Measurements from ENCODE around the gene EFEMP1. TPM values are rescaled to one million over a fixed set of nuclear protein-coding genes. Genes with fewer than 3 reads are reported as not detected.

The EFEMP1 gene
- total RNA-seq, 2 experiments from 2014 or later, result not detected

- Mint-ChIP-seq H3K4me1 (no peaks in the 10 kb centered on the region), H3K4me3 (no peak overlapping the region), H3K27me3 (peaks cover 2% of the 10 kb centered on the region), H3K27ac (no peak overlapping the region), H3K36me3 (ENCODE audit: low read depth) (no peaks in the 10 kb centered on the region), H3K9me3 (ENCODE audit: low read depth) (no peaks in the 10 kb centered on the region)
- intact Hi-C loops (cut with DNase I, micrococcal nuclease), result no loop called here
- ATAC-seq, result no peak
- DNase-seq, result no peak
- POLR2A ChIA-PET, result no interaction called here
- CTCF ChIA-PET, result no interaction called here
These were observed 47.0 kb downstream of the EFEMP1 start for GRCh38 chr2:55876429-55877086.

GRCh38 chr2:55875434-55876135 is 48.0 kb downstream of the EFEMP1 start:
- Mint-ChIP-seq H3K36me3 (ENCODE audit: low read depth) (no peaks in the 10 kb centered on the region), H3K4me3 (no peak overlapping the region), H3K9me3 (ENCODE audit: low read depth) (no peaks in the 10 kb centered on the region), H3K27me3 (peaks cover 2% of the 10 kb centered on the region), H3K27ac (no peak overlapping the region), H3K4me1 (no peaks in the 10 kb centered on the region)
- ATAC-seq (no peak), DNase-seq (no peak)
- CTCF ChIA-PET, result interaction anchor here (0.6 to 1.1 kb wide), 2 partner anchors 20 to 157 kb away, joined by 3 read pairs; no protein-coding TSS in a partner anchor
- intact Hi-C loops (cut with DNase I, micrococcal nuclease), result no loop called here
- POLR2A ChIA-PET, result no interaction called here

GRCh38 chr2:55874338-55874737 is 49.2 kb downstream of the EFEMP1 start:
- no peaks in the 10 kb centered on the region for H3K4me1 Mint-ChIP-seq
- ATAC-seq, result no peak
- no peak for DNase-seq
- no peak overlapping the region for H3K27ac Mint-ChIP-seq
- H3K9me3 Mint-ChIP-seq (ENCODE audit: low read depth), result no peaks in the 10 kb centered on the region
- H3K4me3 Mint-ChIP-seq, result no peak overlapping the region
- CTCF ChIA-PET, result interaction anchor here (1.0 to 1.1 kb wide), 2 partner anchors 13 to 155 kb away, joined by 3 to 4 read pairs; no protein-coding TSS in a partner anchor
- H3K36me3 Mint-ChIP-seq (ENCODE audit: low read depth), result no peaks in the 10 kb centered on the region
- POLR2A ChIA-PET, result no interaction called here
- peaks cover 2% of the 10 kb centered on the region for H3K27me3 Mint-ChIP-seq
- intact Hi-C loops (cut with DNase I, micrococcal nuclease), result no loop called here

DNA sequence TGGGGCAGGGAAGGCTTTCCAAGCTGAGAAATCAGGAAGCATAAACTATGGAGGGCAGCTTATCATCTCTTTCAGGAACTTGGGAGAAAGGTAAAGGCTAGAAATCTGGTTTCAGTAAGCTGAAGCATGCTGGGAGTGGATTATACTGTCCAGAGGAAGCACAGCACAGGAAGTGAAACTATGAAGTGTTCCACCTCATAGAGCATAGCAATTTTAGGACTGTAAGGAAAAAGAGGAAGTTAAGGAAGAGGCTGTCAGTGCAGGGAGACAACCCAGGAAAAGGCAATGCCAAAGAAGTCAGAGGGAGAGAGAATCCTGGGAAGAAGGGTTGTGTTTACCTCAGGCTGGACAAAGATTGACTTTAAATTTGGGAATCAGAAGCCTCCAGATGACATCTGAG is 51.9 kb downstream of the EFEMP1 start:
- POLR2A ChIA-PET, result no interaction called here
- Mint-ChIP-seq H3K9me3 (ENCODE audit: low read depth) (no peaks in the 10 kb centered on the region), H3K36me3 (ENCODE audit: low read depth) (no peaks in the 10 kb centered on the region), H3K27me3 (no peaks in the 10 kb centered on the region), H3K4me3 (no peak overlapping the region), H3K4me1 (no peaks in the 10 kb centered on the region), H3K27ac (no peak overlapping the region)
- intact Hi-C loops (cut with DNase I, micrococcal nuclease), result no loop called here
- ATAC-seq (no peak), DNase-seq (no peak)
- CTCF ChIA-PET, result no interaction called here

- H3K27me3 Mint-ChIP-seq, result no peaks in the 10 kb centered on the region
- intact Hi-C loops (cut with DNase I, micrococcal nuclease), result no loop called here
- H3K4me3 Mint-ChIP-seq, result no peak overlapping the region
- H3K9me3 Mint-ChIP-seq (ENCODE audit: low read depth), result no peaks in the 10 kb centered on the region
- POLR2A ChIA-PET, result no interaction called here
- CTCF ChIA-PET, result no interaction called here
- H3K27ac Mint-ChIP-seq, result no peak overlapping the region
- H3K4me1 Mint-ChIP-seq, result no peaks in the 10 kb centered on the region
- DNase-seq (no peak), ATAC-seq (no peak)
- no peaks in the 10 kb centered on the region for H3K36me3 Mint-ChIP-seq (ENCODE audit: low read depth)
These were observed 53.8 kb downstream of the EFEMP1 start for GRCh38 chr2:55869637-55870325.

DNA sequence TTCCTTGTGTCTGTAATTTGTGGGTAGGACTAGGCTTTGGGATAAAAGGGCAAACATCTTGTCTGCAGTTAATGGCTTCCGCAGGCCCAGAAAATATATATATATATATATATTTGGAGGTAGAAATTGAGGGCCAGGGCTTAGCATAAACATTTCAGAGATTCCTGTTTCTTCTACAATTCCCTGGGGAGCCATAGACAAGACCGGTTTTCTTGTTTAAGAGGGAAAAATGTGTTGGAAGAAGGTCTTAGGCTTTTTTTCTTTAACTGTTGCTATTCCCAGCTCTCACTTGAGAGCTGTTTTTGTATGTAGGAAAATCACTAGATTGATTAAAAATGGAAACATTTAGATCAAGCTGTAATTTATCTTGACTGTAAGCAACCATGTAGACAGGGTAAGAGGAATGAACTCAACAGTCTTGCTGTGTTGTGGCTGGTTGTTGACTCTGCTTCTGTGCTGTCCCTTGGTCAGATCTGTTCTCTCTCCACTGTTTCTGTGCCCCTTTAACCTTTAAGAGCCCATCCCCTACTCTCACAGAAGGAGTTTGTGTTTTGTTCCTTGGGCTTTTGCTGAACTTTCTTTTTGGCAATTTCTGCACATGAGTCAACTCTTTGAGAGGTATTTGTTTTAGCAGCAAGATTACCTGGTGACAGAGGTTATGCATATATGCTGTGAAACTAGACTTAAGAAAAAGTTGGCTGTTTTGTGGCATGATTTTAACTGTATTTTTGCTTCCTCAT is 58.3 kb downstream of the EFEMP1 start:
- no peaks in the 10 kb centered on the region for H3K4me1 Mint-ChIP-seq
- ChIA-PET POLR2A (no interaction called here), CTCF (no interaction called here)
- no peak for ATAC-seq
- no peak overlapping the region for H3K27ac Mint-ChIP-seq
- H3K36me3 Mint-ChIP-seq (ENCODE audit: low read depth), result no peaks in the 10 kb centered on the region
- DNase-seq, result no peak
- intact Hi-C loops (cut with DNase I, micrococcal nuclease), result no loop called here
- H3K27me3 Mint-ChIP-seq, result no peaks in the 10 kb centered on the region
- H3K9me3 Mint-ChIP-seq (ENCODE audit: low read depth), result no peaks in the 10 kb centered on the region
- H3K4me3 Mint-ChIP-seq, result no peak overlapping the region

DNA sequence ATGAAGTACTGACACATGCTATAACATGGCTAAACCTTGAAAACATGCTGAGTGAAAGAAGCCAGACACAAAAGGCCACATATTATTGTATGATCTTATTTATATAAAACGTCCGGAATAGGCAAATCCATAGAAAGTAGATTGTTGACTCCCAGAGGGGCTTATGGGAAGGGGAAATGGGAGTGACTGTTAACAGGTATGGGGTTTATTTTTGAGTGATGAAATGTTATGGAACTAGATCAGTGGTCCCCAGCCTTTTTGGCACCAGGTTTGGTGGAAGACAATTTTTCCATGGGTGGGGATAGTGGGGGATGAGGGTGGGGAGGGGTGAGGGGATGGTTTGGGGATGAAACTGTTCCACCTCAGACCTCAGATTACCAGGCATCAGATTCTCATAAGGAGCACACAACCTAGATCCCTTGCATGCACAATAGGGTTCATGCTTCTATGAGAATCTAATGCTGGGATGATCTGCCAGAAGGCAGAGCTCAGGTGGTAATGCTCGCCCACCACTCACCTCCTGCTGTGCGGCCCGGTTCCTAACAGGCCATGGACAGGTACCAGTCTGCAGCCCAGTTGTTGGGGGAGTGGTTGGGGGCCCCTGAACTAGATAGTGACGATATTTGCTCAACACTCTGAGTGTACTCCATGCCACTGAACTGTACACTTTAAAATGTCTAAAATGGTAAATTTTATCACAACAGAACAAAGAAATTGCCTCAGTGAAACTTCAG is 59.1 kb downstream of the EFEMP1 start:
- ATAC-seq (no peak), DNase-seq (no peak)
- Mint-ChIP-seq H3K4me1 (no peaks in the 10 kb centered on the region), H3K4me3 (no peak overlapping the region), H3K27ac (no peak overlapping the region), H3K9me3 (ENCODE audit: low read depth) (no peaks in the 10 kb centered on the region), H3K36me3 (ENCODE audit: low read depth) (no peaks in the 10 kb centered on the region), H3K27me3 (no peaks in the 10 kb centered on the region)
- intact Hi-C loops (cut with DNase I, micrococcal nuclease), result no loop called here
- ChIA-PET POLR2A (no interaction called here), CTCF (no interaction called here)

- H3K27me3 Mint-ChIP-seq, result no peaks in the 10 kb centered on the region
- DNase-seq (no peak), ATAC-seq (no peak)
- no peaks in the 10 kb centered on the region for H3K9me3 Mint-ChIP-seq (ENCODE audit: low read depth)
- H3K36me3 Mint-ChIP-seq (ENCODE audit: low read depth), result no peaks in the 10 kb centered on the region
- intact Hi-C loops (cut with DNase I, micrococcal nuclease), result no loop called here
- CTCF ChIA-PET, result no interaction called here
- H3K4me3 Mint-ChIP-seq, result no peak overlapping the region
- H3K4me1 Mint-ChIP-seq, result no peaks in the 10 kb centered on the region
- POLR2A ChIA-PET, result no interaction called here
- H3K27ac Mint-ChIP-seq, result no peak overlapping the region
These were observed 60.8 kb downstream of the EFEMP1 start for GRCh38 chr2:55862673-55863390.

- Mint-ChIP-seq H3K36me3 (ENCODE audit: low read depth) (no peaks in the 10 kb centered on the region), H3K4me1 (no peaks in the 10 kb centered on the region), H3K27me3 (no peaks in the 10 kb centered on the region), H3K4me3 (no peak overlapping the region), H3K27ac (no peak overlapping the region), H3K9me3 (ENCODE audit: low read depth) (no peaks in the 10 kb centered on the region)
- ATAC-seq, result no peak
- intact Hi-C loops (cut with DNase I, micrococcal nuclease), result no loop called here
- ChIA-PET POLR2A (no interaction called here), CTCF (no interaction called here)
- DNase-seq, result no peak
These were observed 61.3 kb downstream of the EFEMP1 start for GRCh38 chr2:55862246-55862645.

- Mint-ChIP-seq H3K36me3 (ENCODE audit: low read depth) (no peaks in the 10 kb centered on the region), H3K9me3 (ENCODE audit: low read depth) (no peaks in the 10 kb centered on the region), H3K27ac (no peak overlapping the region), H3K27me3 (no peaks in the 10 kb centered on the region), H3K4me3 (no peak overlapping the region), H3K4me1 (no peaks in the 10 kb centered on the region)
- intact Hi-C loops (cut with DNase I, micrococcal nuclease), result no loop called here
- POLR2A ChIA-PET, result no interaction called here
- CTCF ChIA-PET, result interaction anchor here (0.9 kb wide), 1 partner anchor 13 kb away, joined by 4 read pairs; no protein-coding TSS in a partner anchor
- DNase-seq (no peak), ATAC-seq (no peak)
These were observed 61.8 kb downstream of the EFEMP1 start for GRCh38 chr2:55861733-55862132.

DNA sequence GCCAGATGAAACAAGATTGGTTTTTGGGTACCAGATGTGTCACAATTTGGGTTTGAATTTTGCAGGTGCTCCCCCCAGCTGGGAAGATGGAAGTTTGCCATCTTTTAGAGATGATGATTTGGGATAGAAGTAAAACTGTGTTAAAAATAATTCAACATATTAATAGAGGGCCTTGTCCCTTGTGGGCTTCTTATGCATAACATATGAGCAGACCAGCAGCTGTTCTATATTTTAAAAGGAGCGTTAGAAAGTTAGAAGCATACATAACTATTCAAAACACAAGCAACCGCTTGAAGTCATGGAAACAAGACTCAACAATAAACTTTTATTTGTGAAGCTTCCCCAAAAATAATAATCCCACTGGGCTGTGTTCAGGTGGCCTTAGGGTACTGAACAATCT is 62.8 kb downstream of the EFEMP1 start:
- H3K36me3 Mint-ChIP-seq (ENCODE audit: low read depth), result no peaks in the 10 kb centered on the region
- no peak overlapping the region for H3K27ac Mint-ChIP-seq
- no peak overlapping the region for H3K4me3 Mint-ChIP-seq
- no peaks in the 10 kb centered on the region for H3K4me1 Mint-ChIP-seq
- H3K27me3 Mint-ChIP-seq, result peaks cover under 1% of the 10 kb centered on the region
- DNase-seq (no peak), ATAC-seq (no peak)
- intact Hi-C loops (cut with DNase I, micrococcal nuclease), result no loop called here
- no peaks in the 10 kb centered on the region for H3K9me3 Mint-ChIP-seq (ENCODE audit: low read depth)
- ChIA-PET CTCF (no interaction called here), POLR2A (no interaction called here)

Data from activated CD4-positive, alpha-beta T cell treated with anti-CD3 and anti-CD28 coated beads for 36 hours (primary cell).